ENCODE measurements around the gene CEP85. TPM values are rescaled to one million over a fixed set of nuclear protein-coding genes. Genes with fewer than 3 reads are reported as not detected.
A peak's percentile ranks its signal among the peaks of the same experiment; 100 is the strongest.

Gene CEP85
- total RNA-seq, 1 donor from 2014 or later = 10.3 TPM

DNA sequence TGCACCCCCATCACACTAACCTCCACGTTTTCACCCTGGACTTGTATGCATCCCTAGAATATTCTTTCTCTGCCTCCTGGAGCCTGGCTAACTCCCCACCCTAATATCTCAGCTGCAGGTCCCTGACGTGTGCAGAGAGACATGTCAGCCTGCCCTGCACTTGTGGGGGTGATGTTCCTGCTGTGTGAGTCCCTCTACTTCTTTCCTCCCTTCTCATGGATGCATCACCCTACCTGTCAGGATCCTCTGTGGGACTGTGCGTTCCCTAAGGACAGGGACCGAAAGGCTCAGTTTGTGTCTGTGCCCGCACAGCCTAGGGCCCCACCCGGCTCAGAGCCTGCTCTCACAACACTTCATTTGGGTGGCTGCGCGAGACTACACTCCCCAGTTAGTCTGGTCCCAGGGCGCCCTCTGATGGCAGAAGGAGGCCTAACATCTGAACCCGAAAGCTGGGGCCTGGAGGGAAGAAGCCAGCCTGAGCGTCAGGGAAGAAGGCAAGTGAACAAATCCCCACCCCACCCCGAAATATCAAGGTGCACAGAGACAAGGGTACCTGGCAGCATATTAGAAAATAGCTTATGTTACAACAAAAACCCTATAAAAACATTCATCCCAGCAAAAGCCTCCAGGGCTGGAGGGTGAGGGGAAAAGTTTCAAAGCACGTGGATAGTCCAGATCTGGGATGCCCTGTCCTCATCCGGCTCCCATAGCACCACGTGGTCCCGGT, 87.5 kb downstream of the CEP85 start:
- ATAC-seq = peak; percentile 92
- TF ChIP-seq, protein P1, sequence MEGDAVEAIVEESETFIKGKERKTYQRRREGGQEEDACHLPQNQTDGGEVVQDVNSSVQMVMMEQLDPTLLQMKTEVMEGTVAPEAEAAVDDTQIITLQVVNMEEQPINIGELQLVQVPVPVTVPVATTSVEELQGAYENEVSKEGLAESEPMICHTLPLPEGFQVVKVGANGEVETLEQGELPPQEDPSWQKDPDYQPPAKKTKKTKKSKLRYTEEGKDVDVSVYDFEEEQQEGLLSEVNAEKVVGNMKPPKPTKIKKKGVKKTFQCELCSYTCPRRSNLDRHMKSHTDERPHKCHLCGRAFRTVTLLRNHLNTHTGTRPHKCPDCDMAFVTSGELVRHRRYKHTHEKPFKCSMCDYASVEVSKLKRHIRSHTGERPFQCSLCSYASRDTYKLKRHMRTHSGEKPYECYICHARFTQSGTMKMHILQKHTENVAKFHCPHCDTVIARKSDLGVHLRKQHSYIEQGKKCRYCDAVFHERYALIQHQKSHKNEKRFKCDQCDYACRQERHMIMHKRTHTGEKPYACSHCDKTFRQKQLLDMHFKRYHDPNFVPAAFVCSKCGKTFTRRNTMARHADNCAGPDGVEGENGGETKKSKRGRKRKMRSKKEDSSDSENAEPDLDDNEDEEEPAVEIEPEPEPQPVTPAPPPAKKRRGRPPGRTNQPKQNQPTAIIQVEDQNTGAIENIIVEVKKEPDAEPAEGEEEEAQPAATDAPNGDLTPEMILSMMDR (IDR thresholded peaks at IDR 0.05) = peak; percentile 89
- peaks cover 9% of the 10 kb centered on the region for H3K4me1 ChIP-seq

DNA sequence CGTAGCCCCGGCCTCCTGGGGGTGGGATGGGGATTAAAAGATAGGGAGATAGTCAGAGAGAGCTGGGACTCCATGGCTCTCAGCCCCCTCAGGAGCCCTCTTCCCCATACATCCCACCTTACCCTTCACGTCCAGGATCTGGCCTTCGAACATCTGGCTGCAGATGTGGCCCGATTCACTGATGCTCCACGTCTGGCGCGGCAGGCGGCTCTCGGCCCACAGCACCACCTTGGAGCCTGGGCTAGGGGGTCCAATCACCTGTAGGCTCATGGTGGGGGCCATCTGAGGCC, 88.0 kb downstream of the CEP85 start:
- Histone ChIP-seq H3K27ac (no peak overlapping the region), H3K9me3 (no peaks in the 10 kb centered on the region), H3K27me3 (no peaks in the 10 kb centered on the region), H3K4me3 (no peak overlapping the region), H3K36me3 (no peaks in the 10 kb centered on the region), H3K4me1 (peaks cover 9% of the 10 kb centered on the region)
- TF ChIP-seq, protein P1 (IDR thresholded peaks at IDR 0.05) = no peak
- DNase-seq = no peak
- intact Hi-C loops (cut with DNase I) = loop anchor here (5.0 kb wide), 1 partner anchor 45 kb away; no protein-coding TSS in a partner anchor
- no peak for ATAC-seq

More for the DNA sequence above, 87.5 kb downstream of the CEP85 start:
- Histone ChIP-seq H3K4me3 (no peak overlapping the region), H3K27me3 (no peaks in the 10 kb centered on the region), H3K9me3 (no peaks in the 10 kb centered on the region), H3K27ac (no peak overlapping the region), H3K36me3 (no peaks in the 10 kb centered on the region)
- peak; percentile 93 for DNase-seq
- intact Hi-C loops (cut with DNase I) = loop anchor here (5.0 kb wide), 1 partner anchor 44 kb away; no protein-coding TSS in a partner anchor

DNA sequence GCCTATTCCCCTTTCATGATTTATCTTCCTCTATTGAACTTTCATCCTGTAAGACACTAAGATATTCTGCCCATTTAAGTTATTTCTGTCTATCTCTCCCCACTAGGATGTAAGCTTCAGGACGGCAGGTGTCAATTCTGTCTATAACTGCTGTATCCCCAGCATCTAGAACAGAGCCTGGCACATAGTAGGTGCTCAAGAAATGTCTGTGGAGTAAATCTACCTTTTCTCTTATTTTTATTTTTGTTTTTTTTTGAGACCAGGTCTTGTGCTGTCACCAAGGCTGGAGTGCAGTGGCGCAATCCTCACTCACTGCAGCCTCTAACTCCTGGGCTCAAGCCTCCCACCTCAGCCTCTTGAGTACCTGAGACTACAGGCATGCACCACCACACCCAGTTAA, 89.4 kb downstream of the CEP85 start:
- no peaks in the 10 kb centered on the region for H3K27me3 ChIP-seq
- TF ChIP-seq, protein P1 (IDR thresholded peaks at IDR 0.05) = no peak
- no peak overlapping the region for H3K27ac ChIP-seq
- H3K36me3 ChIP-seq = no peaks in the 10 kb centered on the region
- intact Hi-C loops (cut with DNase I) = loop anchor here (5.0 kb wide), 1 partner anchor 46 kb away; no protein-coding TSS in a partner anchor
- H3K9me3 ChIP-seq = no peaks in the 10 kb centered on the region
- ATAC-seq = no peak
- H3K4me3 ChIP-seq = no peak overlapping the region
- peaks cover 9% of the 10 kb centered on the region for H3K4me1 ChIP-seq
- DNase-seq = no peak

DNA sequence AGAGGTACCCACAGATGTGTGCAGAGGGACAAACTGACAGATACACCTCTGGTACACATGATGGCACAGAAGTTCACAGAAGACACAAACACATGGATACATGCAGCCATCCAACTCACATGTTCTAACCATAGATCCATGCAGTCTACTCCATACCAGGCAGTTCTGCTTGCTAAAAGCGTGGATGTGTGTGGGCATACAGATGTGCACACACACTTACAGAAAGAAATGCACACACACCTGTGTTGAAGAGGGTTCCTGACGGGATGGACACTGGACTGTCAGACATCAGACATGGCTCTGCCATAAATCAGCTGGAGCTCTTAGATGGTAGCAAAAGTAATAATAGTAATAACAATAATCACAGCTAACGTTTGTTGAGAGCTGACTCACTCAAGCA, 90.5 kb downstream of the CEP85 start:
- DNase-seq (no peak), ATAC-seq (no peak)
- H3K4me3 ChIP-seq = no peak overlapping the region
- intact Hi-C loops (cut with DNase I) = loop anchor here (5.0 kb wide), 1 partner anchor 47 kb away; no protein-coding TSS in a partner anchor
- peaks cover 9% of the 10 kb centered on the region for H3K4me1 ChIP-seq
- H3K9me3 ChIP-seq = no peaks in the 10 kb centered on the region
- no peak overlapping the region for H3K27ac ChIP-seq
- H3K36me3 ChIP-seq = no peaks in the 10 kb centered on the region
- H3K27me3 ChIP-seq = no peaks in the 10 kb centered on the region
- TF ChIP-seq, protein P1 (IDR thresholded peaks at IDR 0.05) = no peak

DNA sequence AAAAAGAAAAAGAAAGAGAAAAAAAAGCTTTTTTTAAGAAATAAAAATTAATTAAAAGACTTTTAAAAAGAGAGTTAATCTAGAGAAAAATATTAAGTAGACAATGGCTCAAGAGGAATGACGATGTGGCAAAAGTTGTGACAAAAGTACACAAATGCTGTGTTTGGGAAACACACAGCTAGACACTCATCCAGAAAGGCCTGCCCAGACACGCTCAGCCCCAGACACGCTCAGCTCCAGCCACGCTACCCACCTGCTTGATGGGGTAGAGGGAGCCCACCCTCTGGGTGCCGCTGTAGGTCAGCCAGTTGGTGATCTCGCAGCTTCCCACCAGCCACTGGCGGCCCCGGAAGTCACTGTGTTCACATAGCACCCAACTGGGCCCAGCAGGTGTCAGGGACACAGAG, 94.0 kb downstream of the CEP85 start:
- Histone ChIP-seq H3K9me3 (no peaks in the 10 kb centered on the region), H3K27ac (no peak overlapping the region), H3K4me3 (no peak overlapping the region), H3K27me3 (no peaks in the 10 kb centered on the region), H3K4me1 (no peaks in the 10 kb centered on the region), H3K36me3 (no peaks in the 10 kb centered on the region)
- no peak for DNase-seq
- no peak for ATAC-seq
- TF ChIP-seq, protein P1 (IDR thresholded peaks at IDR 0.05) = no peak
- intact Hi-C loops (cut with DNase I) = no loop called here

Other genes with a start within 250 kb of the CEP85 start
- 22.6 TPM for gene PAFAH2, start 236.1 kb upstream of the CEP85 start, total RNA-seq
- 0.49 TPM for gene EXTL1, start 212.4 kb upstream of the CEP85 start, total RNA-seq
- not detected for gene SLC30A2, start 188.1 kb upstream of the CEP85 start, total RNA-seq
- 0.46 TPM for gene TRIM63, start 166.6 kb upstream of the CEP85 start, total RNA-seq
- gene PDIK1L, start 122.4 kb upstream of the CEP85 start, total RNA-seq = 11.4 TPM
- gene FAM110D, start 75.1 kb upstream of the CEP85 start, total RNA-seq = 6.9 TPM
- not detected for gene C1orf232, start 65.2 kb upstream of the CEP85 start, total RNA-seq
- 22.6 TPM for gene ZNF593, start 64.3 kb upstream of the CEP85 start, total RNA-seq
- gene ZNF593OS, start 62.4 kb upstream of the CEP85 start, total RNA-seq = not detected
- gene CNKSR1, start 56.7 kb upstream of the CEP85 start, total RNA-seq = 21.6 TPM
- not detected for gene CATSPER4, start 43.6 kb upstream of the CEP85 start, total RNA-seq
- gene SH3BGRL3, start 45.9 kb downstream of the CEP85 start, total RNA-seq = 169 TPM
- 37.0 TPM for gene UBXN11, start 72.4 kb downstream of the CEP85 start, total RNA-seq
- gene CD52, start 83.8 kb downstream of the CEP85 start, total RNA-seq = 348 TPM
- gene CRYBG2, start 119.9 kb downstream of the CEP85 start, total RNA-seq = 6.9 TPM
- 1.1 TPM for gene ZNF683, start 138.6 kb downstream of the CEP85 start, total RNA-seq
- gene LIN28A, start 176.6 kb downstream of the CEP85 start, total RNA-seq = not detected
- 41.1 TPM for gene DHDDS, start 198.1 kb downstream of the CEP85 start, total RNA-seq
- gene HMGN2, start 238.2 kb downstream of the CEP85 start, total RNA-seq = 298 TPM

Data from upper lobe of right lung (tissue), 1 donor.